Measurements from ENCODE around the gene CEBPG.

Gene CEBPG

GRCh38 chr19:33408538-33409434 is 35.3 kb downstream of the CEBPG start:
- no peak for DNase-seq

DNA sequence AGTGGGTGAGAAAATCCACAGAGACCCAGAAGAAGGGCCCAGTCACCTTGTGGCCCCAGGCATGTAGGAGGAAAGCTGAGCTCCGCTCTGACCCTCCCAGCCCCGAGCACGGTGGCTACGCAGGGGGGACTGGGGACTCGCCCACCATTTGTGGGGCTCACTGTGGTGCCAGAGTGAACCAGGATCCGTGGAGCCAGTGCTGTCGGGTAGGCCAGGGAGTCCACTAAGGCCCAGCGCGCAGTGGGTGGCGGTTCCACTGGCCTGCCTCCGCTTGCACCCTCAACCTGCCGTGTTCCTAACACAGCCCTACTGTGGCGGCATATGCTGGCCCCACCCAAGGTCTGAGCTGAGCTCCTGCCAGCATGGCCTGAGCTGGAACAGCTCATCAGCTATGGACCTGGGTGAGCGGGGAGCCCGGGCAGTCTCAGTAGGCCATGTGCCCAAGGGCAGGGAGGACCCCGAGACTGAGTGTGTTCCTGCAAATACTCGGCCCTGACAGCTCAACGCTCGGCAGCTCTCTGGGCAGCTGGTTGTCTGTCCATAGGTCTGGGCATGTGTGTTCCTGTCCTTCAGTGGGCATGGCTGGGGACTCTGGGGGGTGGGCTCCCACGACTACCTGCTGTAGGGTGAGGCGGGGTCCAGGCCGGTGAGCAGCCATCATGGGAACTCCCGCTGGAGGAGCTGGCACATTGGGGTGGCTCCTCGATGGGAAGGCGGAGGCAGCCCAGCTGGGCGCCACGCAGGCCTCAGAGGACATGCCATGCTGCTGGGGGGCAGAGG is 36.6 kb downstream of the CEBPG start:
- no peak for DNase-seq

DNA sequence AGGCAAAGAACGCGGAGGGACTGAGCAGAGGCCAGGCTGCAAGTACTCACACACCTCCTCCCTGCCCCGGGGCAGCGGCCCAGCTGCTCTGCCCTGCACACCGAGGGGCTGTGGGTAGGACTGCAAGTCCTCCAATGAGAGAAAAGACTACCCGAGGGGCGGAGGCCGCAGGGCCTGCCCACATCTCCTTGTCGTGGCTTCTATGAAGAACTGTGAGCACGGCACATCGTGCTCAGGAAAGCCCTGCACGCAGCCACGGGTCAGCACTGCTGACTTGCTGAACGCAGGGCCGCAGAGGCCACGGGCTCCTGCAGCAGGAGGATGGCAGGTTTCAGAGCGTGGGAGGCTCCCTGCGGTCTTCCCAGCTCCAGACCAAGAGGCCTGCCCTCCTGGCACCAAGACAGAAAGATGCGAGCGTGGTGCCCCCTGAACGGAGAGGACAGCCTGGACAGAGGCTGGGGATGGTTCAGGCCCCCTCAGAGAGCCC is 37.4 kb downstream of the CEBPG start:
- DNase-seq = no peak

- no peak for DNase-seq
These were observed 38.2 kb downstream of the CEBPG start for GRCh38 chr19:33411621-33412180.

DNA sequence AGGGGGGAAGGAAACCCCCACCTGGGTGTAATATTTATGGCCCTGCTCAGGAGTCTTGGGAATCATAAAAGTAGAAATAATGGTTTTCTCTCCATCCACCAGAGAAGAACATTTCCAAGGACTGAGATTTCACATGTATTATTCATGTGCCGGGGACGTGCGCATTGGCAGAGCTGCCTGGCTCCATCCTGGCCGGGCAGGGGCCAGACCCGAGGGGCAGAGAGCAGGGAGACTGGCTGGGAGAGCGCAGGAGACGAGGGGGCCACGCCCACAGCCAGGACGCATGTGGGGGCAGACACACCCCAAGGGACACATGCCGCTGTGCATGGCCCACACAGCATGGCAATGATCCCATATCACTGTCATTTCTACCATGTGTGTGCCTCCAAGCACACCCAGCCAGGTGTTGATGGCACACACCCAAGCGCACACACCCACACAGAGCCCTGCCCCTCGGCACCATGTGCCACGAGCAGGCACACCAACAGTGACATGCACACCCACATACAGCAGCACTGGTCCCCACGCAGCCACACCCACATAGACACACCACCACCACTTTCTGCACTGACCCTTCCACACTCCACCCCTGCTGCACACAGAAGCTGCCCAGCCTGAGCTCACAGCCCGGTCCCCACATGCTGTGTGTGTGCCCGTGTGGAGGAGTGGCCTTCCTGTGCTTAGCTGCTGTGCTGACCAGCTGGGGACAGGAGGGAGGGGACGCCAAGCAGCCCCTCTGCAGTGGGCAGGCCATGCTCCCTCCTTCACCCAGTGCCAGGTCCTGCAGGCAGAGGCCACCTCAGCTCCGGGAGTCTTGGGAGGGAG is 39.3 kb downstream of the CEBPG start:
- DNase-seq = no peak

GRCh38 chr19:33413426-33413725 is 39.9 kb downstream of the CEBPG start:
- no peak for DNase-seq

GRCh38 chr19:33413868-33414666 is 40.6 kb downstream of the CEBPG start:
- DNase-seq = no peak

DNA sequence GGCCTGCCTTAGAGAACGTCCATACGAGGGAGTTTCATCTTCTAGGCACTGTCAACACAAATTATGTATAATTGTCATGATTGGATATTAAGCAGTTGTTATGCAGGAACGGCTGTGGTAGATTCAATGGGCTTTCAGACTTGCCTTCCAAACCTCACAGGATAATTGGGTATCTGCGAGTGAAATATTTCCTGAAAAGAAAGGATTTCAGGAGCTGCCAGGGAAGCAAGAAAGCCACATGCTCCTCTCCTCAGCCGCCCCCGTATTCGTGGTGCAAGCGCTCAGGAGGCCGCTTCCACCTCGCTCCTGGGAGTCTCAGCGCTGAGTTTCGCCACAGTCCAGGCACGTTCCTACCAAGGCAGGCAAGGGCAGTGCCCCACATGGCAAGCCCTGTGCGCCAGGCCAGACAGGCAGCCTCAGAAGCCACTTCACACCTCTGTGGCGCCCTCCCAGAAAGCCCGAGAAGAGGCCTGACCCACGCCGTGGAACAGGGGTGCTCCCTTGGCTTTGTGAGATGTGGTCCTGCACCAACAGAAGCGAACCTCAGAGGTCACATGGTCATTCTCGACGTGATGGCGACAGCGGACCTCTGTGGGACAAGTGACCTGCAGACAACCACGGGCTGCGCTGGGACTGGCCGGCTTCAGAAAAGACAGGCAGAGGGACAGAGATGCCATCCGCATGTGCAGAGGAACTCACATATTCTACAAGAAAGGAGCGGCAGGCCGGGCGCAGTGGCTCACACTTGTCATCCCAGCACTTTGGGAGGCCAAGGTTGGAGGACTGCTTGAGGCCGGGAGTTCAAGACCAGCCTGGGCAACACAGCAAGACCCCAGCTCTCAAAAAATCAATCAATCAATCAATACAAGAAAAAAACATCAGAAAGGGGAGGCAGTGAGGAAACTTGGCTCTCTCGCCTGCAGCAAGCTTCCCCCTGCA is 41.4 kb downstream of the CEBPG start:
- no peak for DNase-seq

DNA sequence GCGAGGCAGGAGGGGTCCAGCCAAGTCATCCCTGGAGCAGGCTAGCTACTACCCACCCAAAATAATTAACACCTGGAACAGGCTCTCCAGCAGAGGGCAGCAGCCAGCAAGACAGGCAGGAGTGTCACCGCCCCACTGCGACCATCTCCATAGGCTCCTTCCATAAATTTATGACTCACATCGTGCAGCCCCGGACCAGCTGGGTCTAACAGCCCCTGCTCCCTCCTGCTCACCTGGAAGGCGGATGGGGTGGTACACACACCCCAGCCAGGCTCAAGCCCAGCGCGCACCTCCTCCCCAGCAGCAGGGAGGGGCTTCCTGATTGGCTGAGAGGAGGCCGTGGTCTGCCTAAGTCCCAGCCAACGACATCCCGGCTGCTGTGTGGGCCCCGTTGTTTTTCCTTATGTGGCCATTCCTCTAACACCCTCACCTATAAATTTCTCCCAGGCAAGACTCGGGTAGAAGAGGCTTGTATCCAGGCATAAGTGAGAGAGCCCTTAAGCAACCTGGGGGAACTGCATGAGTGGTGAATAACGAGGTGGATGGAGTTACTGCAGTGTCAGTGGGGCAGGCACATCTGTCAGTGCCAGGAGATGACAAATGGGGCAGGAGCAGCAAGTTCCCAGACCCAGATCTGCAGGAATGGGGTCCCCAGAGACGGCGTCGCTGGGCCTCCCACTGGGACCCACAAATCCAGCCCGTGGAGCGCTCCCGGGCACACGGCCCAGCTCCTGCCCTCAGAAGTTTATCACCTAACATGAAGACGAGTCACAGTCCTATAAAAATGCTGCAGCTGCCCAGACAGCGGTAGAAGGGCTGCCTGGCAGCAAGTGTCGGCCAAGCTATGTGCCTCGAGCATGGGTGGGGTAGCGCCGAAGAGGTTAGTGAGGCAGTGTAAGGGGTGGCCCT is 43.1 kb downstream of the CEBPG start:
- DNase-seq = peak; percentile 81

- no peak for DNase-seq
These were observed 44.2 kb downstream of the CEBPG start for GRCh38 chr19:33417751-33418150.

DNA sequence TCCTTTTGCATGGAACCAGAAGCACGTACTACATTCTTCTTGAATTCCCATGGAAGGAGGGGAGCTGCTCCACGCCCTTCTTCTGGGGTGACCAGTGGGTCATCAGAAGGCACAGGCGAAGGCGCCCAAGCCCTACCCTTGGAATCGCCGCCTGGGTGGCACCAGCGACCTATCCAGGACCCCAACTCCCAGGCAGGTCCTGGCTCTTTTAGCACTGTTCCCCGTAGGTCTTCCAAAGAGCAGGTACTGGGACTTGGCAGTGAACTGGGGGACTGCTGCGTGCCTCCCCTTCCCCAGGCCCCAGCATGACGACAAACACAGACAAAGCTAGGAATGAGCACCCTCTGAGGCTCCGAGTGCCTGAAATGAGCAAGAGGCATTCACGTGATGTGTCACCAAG is 45.0 kb downstream of the CEBPG start:
- no peak for DNase-seq

- no peak for DNase-seq
These were observed 45.6 kb downstream of the CEBPG start for GRCh38 chr19:33418871-33419787.

- DNase-seq = no peak
These were observed 46.2 kb downstream of the CEBPG start for GRCh38 chr19:33419788-33420130.

DNA sequence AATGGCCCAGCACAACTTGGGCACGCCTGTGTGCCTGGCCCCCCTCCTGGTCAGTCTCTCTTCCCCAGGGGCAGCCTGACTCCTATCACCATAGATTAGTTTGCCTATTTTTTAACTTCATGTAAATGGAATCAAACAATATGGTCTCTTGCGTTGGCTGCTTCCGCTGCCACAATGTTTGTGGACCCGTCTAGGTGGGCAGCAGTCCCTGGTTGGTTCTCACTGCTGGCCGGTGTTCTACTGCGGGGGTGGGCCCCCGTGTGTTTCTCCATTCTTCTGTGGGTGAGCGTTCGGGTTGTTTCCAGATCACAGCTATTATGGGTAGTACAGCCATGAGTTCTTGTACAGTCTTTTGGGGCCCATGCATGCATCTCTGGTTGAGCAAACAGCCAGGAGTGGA is 47.3 kb downstream of the CEBPG start:
- no peak for DNase-seq

DNA sequence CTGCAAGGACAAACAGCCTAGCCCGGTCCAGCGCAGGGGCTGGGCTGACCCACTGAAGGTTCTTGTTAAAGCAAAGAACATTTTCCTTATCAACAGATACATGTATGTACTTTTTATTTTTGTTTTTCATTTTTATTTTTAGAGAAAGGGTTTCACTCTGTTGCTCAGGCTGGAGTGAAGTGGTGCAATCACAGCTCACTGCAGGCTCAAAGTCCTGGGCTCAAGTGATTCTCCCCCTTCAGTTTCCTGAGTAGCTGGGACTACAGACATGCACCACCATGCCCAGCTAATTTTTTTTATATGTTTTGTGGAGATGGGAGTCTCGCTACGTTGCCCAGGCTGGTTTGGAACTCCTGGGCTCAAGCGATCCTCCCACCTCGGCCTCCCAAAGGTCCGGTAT is 47.9 kb downstream of the CEBPG start:
- no peak for DNase-seq

DNA sequence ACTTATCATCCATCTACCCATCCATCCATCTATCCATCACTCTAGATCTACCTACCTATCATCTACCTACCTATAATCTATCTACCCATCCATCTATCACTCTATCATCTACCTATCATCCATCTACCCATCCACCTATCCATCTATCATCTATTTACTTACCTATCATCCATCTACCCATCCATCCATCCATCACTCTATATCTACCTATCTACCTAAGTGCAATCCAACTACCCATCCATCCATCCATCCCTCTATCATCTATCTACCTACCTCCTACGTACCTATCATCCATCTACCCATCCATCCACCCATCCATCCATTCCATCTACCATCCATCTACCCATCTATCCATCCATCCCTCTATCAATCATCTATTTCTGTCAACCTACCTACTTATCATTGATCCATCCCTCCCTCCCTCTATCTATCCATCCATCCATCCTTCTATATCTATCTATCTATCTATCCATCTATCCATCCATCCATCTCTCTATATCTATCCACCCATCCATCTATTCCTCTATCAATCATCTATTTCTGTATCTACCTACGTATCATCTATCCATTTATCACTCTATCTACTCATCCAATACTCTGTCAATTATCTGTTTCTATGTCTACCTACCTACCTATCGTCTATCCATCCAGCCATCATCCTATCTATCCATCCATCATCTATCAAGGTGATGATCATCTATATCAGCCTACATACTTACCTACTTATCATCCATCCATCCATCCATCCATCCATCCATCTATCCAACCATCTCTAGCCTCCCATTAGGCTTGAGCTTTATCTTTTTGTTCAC is 49.1 kb downstream of the CEBPG start:
- no peak for DNase-seq

DNA sequence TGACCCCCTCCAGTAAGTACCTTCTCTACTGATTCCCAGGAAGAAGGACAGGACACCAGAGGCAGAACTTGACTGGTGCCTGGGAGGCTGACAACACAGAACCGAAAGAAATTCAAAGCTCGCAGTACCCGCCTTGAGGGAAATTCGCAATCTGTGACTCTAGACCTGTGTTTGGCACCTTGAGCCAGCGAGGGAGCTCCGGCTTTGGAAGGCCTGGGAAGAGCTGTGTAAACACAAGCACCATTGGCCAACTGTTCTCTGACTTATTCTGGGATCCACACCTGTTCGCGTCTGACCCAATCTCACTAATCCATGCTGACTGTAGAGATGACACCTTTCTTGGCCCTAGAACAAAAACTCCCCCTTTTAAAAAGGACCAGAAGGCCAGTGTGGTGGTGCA is 50.7 kb downstream of the CEBPG start:
- no peak for DNase-seq

All from CD4-positive, alpha-beta T cell treated with Interleukin-6 for 4 hours (primary cell).